Right ventricle myocardium inferior (tissue), 1 donor: ENCODE data around the gene AKT3. TPM values are rescaled to one million over a fixed set of nuclear protein-coding genes. Genes with fewer than 3 reads are reported as not detected.

Source experiments
- ATAC-seq: fragments of 200-7000 bp; cut with Tn5 transposase; one replicate; pipeline ENCODE4 v1.9.1; 2020; ENCODE audit warnings: mild to moderate bottlenecking, moderate library complexity
- DNase-seq: peaks from one replicate; pipeline ENCODE4 v3.0.0; 2021; ENCODE audit errors: missing footprints
- intact Hi-C: fragments of 100-400 bp; cut with DNase I; formaldehyde crosslinking; loops from one replicate; pipeline ENCODE4 v1.11.0; 2022
- total RNA-seq: library from RNA; stranded (reverse); fragmentation: NEBNext Ultra II Directional; extraction: Animal tissue kit (Norgen Biotek cat#: 25700); gene quantifications from one replicate; pipeline ENCODE4 v1.2.1, GENCODE V29; 2021
- donor health status: DM: no; HTN: yes; CAD: no; lungs with severe emphysema.

Gene AKT3
- total RNA-seq, 1 donor from 2014 or later: 19.1 TPM

DNA sequence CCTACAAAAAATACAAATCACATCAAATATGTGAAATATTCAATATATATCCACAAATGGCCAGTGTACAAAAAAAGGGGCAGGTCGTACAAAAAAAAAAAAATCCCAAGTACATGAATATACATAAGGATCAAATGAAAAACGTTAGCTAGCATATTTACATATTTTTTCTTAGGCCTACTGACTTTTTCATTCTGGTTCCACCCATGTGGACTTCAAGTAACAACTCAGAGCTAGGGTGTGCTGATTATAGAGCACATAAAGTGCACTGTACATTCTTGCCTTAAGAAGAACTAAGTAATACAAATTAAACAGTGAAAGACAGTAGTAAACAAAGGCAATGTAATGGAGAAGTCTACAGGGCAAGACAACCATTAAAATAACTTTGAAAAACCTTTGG is 297.0 kb downstream of the AKT3 start:
- DNase-seq: no peak
- ATAC-seq: no peak
- intact Hi-C loops: no loop called here

GRCh38 chr1:243550276-243550675 is 299.8 kb downstream of the AKT3 start:
- no peak for DNase-seq
- ATAC-seq: no peak
- intact Hi-C loops: no loop called here

DNA sequence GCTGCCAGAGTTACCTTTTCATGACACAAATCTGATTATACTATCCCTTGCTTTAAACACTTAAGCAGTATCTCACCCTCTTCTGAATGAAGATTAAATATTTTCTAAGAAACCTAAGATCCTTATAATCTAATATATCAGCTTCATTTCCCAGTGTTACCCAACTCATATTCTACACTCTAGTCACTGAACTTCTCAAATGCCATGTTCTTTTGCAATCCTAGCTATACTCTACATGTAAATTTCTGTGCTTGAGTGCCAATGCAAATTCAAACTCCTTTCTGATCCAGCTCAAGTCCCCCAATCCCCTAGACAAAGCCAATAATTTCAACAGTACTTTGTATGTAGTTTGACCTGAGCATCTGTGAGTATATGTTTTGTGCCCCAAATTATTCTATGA is 300.3 kb downstream of the AKT3 start:
- no peak for ATAC-seq
- intact Hi-C loops: no loop called here
- no peak for DNase-seq

DNA sequence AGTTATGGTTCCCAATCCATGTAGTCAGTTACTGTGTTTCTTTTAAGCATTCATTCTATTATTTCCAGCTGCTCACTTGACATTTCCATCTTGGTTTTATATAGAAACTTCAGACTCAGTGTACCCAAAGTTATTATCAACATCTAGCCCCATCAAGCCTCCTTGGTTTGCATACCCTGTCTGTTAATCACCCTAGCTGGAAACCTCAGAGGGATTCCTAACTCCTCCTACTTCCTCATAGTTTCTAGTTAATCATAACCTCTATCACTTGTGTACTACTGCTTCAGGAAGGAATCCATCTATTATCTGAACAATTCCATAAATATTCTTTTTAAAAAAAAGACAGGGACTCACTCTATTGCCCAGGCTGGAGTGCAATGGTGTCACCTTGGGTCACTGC is 300.9 kb downstream of the AKT3 start:
- intact Hi-C loops: no loop called here
- DNase-seq: no peak
- ATAC-seq: no peak

DNA sequence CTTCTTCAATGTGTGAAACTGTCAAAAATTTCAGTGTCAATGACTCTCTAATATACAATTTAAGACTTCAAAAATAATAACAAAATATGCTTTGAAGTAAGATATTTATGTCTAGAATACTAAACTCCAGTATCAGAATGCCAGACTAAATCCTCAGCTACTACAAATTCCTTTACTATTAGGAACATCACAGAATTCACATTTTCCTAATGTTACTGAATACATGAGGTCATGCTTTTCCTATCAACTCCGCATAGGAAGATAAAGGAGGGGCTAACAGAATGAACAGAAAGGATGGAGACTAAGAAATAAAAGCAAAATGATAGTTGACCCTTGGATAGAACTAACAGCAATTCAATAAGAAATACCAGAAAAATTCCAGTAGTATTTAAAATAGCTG is 301.5 kb downstream of the AKT3 start:
- intact Hi-C loops: no loop called here
- DNase-seq (no peak), ATAC-seq (no peak)

DNA sequence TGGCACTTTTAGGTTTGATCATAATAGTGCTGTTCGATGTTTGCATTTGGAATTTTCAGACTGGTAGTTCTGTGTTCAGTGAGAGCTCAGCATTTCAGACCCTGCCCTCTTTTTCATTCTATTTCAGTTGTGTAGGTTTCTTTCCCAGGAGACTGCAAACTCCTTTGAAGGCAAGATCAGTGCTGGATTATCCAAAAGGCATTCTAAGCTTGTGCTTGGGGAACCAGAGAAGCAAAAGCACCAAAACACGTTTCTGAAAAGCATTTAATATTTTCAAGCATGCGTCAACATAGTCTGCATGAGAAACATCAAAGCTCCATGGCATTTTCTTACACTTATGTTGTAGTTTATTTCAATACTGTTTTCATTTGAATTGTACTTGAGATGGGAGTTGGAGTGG is 302.2 kb downstream of the AKT3 start:
- ATAC-seq: no peak
- intact Hi-C loops: no loop called here
- DNase-seq: no peak

- intact Hi-C loops: no loop called here
- ATAC-seq: no peak
- no peak for DNase-seq
Observed at GRCh38 chr1:243546457-243546856, 303.6 kb downstream of the AKT3 start.

- intact Hi-C loops: no loop called here
- no peak for ATAC-seq
- no peak for DNase-seq
Observed at GRCh38 chr1:243543501-243543900, 306.5 kb downstream of the AKT3 start.

GRCh38 chr1:243542739-243543415 is 307.2 kb downstream of the AKT3 start:
- DNase-seq (no peak), ATAC-seq (no peak)
- intact Hi-C loops: no loop called here

GRCh38 chr1:243539636-243540035 is 310.4 kb downstream of the AKT3 start:
- DNase-seq (no peak), ATAC-seq (no peak)
- intact Hi-C loops: no loop called here

- ATAC-seq: no peak
- no peak for DNase-seq
- intact Hi-C loops: no loop called here
Observed at GRCh38 chr1:243535014-243535413, 315.0 kb downstream of the AKT3 start.

GRCh38 chr1:243529512-243529911 is 320.5 kb downstream of the AKT3 start:
- intact Hi-C loops: no loop called here
- ATAC-seq (no peak), DNase-seq (no peak)

- intact Hi-C loops: no loop called here
- ATAC-seq (no peak), DNase-seq (no peak)
Observed at GRCh38 chr1:243528459-243529121, 321.5 kb downstream of the AKT3 start.

DNA sequence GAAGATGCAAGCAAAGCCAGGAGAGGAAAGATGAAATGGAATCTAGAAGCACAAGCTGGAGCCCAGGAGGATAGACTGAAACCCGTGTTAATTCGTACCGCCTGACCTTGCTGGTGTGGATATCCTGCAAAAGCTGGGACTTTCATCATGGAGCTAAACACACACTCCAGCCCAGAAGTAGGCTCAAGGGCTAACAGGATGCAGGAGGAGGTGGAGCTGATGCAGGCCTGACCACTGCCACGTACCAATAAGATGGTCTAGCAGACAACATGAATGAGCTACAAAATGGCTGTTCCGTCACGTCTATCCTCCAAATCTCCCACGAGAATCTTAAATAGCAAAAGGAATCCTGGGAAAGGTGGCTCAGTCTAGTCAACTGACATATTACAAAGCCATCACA is 323.9 kb downstream of the AKT3 start:
- ATAC-seq (no peak), DNase-seq (no peak)
- intact Hi-C loops: no loop called here

- intact Hi-C loops: no loop called here
- ATAC-seq (no peak), DNase-seq (no peak)
Observed at GRCh38 chr1:243525085-243525487, 325.0 kb downstream of the AKT3 start.

- ATAC-seq: no peak
- DNase-seq: no peak
- intact Hi-C loops: no loop called here
Observed at GRCh38 chr1:243523766-243524165, 326.3 kb downstream of the AKT3 start.

DNA sequence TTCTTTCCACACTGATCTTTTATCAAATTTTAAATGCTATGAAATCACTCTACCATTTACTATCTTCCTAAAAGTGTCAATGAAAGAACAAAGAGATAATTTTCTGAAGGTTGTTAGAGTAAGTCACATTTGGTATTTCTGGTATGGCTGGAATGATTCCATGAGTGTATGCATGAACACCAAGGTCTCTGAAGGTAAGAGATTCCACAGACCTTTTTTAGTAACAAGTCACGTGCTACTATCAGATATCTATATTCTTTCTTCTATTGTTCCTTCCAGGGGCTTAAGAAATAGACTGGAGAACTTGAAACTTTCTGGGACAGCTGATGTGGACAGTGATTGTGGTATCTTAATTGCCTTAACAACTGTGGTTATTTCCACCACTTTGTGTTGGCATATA is 329.2 kb downstream of the AKT3 start:
- intact Hi-C loops: no loop called here

DNA sequence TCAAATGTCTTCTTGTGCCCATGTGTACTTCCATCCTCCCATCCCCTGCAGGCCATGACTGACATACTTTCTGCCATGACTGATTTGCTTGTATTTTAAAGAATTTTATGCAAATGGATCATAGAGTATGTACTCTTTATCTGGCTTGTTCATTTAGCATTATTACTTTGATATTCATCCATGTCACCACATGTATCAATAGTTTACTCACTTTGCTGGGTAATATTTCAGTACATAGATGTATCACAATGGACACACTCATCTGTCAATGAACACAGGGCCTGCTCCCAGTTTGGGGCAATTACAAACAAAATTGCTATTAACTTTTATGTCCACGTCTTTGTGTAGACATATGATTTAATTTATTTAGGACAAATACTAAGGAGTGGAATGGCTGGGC is 335.1 kb downstream of the AKT3 start:
- intact Hi-C loops: no loop called here
- ATAC-seq: no peak
- no peak for DNase-seq

More for the DNA sequence above, 329.2 kb downstream of the AKT3 start:
- no peak for DNase-seq
- ATAC-seq: no peak

- no peak for ATAC-seq
- no peak for DNase-seq
- intact Hi-C loops: no loop called here
Observed at GRCh38 chr1:243513726-243514491, 336.1 kb downstream of the AKT3 start.

- ATAC-seq (no peak), DNase-seq (no peak)
- intact Hi-C loops: no loop called here
Observed at GRCh38 chr1:243510928-243511327, 339.1 kb downstream of the AKT3 start.
